HEK293T (cell line): ENCODE data around the gene VPS9D1.

Experiments
- BHLHE40 ChIP-seq: fragments of 450-650 bp; IDR thresholded peaks from 2 replicates; pipeline ENCODE4 v1.6.1; 2016; ENCODE audit warnings: mild to moderate bottlenecking, moderate library complexity, borderline replicate concordance
- ELF4 ChIP-seq: fragments of 450-650 bp; IDR thresholded peaks from 2 replicates; pipeline ENCODE4 v1.6.1; 2017; ENCODE audit warnings: antibody characterized with exemption
- FOXM1 ChIP-seq: fragments of 450-650 bp; IDR thresholded peaks from 2 replicates; pipeline ENCODE4 v1.6.1; 2017; ENCODE audit warnings: mild to moderate bottlenecking, borderline replicate concordance
- SP1 ChIP-seq: fragments of 450-650 bp; IDR thresholded peaks from 2 replicates; pipeline ENCODE4 v1.6.1; 2017
- SUZ12 ChIP-seq: fragments of 450-650 bp; IDR thresholded peaks from 2 replicates; pipeline ENCODE4 v1.6.1; 2016; ENCODE audit warnings: mild to moderate bottlenecking
- TARDBP ChIP-seq: fragments of 450-650 bp; IDR thresholded peaks from 2 replicates; pipeline ENCODE4 v1.6.1; 2016

DNA sequence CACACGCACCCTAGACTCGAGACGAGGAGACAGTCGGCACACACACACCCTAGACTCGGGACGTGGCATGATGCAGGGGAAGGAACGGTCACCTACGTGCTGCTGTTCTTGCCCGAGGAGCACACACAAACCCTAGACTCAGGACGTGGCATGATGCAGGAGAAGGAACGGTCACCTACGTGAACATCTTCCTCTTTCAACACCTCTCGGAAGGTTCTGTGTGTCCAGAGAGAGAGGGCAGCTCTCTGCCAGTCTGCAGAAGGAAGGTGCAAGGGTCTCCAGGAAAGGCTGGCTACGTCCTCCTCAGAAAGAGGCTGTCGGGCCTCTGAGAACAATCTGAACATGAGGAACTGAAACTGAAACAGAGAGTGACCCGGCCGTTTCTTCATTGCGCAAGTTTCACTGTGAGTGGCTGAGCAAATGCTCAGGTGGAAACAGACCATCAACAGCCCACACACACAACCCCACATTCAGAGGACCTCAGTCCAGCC, 44.1 kb upstream of the VPS9D1 start:
- TF ChIP-seq TARDBP, result no peak
- TF ChIP-seq FOXM1, result no peak
- no peak for TF ChIP-seq SUZ12
- TF ChIP-seq SP1, result no peak
- no peak for TF ChIP-seq ELF4
- TF ChIP-seq BHLHE40, result no peak
